Type B pancreatic cell (in vitro differentiated cells): Measurements from ENCODE around the gene ADGRL3. TPM values are rescaled to one million over a fixed set of nuclear protein-coding genes. Genes with fewer than 3 reads are reported as not detected.
"Not testable (repeated sequence)": the region's sequence is repeated elsewhere in the genome, so short reads cannot be mapped to it uniquely, and the experiment has no call there.

Source experiments
- DNase-seq: peaks from one replicate; pipeline ENCODE4 v3.0.0; 2021; ENCODE audit warnings: mixed read lengths; ENCODE audit not compliant: unreplicated experiment; ENCODE audit errors: extremely low spot score
- H3K27ac Mint-ChIP-seq: 2 replicates; pipeline ENCODE4 v1.8.0; 2021; ENCODE audit warnings: mild to moderate bottlenecking, mixed read lengths
- H3K27me3 Mint-ChIP-seq: 2 replicates; pipeline ENCODE4 v1.8.0; 2021; ENCODE audit warnings: mixed read lengths
- H3K36me3 Mint-ChIP-seq: 2 replicates; pipeline ENCODE4 v1.8.0; 2021; ENCODE audit warnings: mixed read lengths
- H3K4me1 Mint-ChIP-seq: one replicate; pipeline ENCODE4 v1.8.0; 2021; ENCODE audit warnings: mixed read lengths; ENCODE audit not compliant: unreplicated experiment
- H3K4me3 Mint-ChIP-seq: 2 replicates; pipeline ENCODE4 v1.8.0; 2021; ENCODE audit warnings: mild to moderate bottlenecking, mixed read lengths
- H3K9me3 Mint-ChIP-seq: 2 replicates; pipeline ENCODE4 v1.8.0; 2021; ENCODE audit warnings: mixed read lengths
- CTCF ChIP-seq: fragments of 200-600 bp; sonication (generic); conservative IDR thresholded peaks from 2 replicates; pipeline ENCODE4 v1.5.0; 2021; ENCODE audit warnings: antibody characterized with exemption, mild to moderate bottlenecking
- total RNA-seq: library from RNA; stranded (reverse); gene quantifications from 2 replicates; pipeline ENCODE4 v1.2.1, GENCODE V29; 2021; ENCODE audit warnings: low replicate concordance

ADGRL3 gene
- total RNA-seq, 1 donor from 2014 or later, result 53.5 TPM

GRCh38 chr4:61753739-61754138, 553.6 kb downstream of the ADGRL3 start:
- H3K9me3 Mint-ChIP-seq, result no peaks in the 10 kb centered on the region
- H3K27me3 Mint-ChIP-seq, result no peaks in the 10 kb centered on the region
- H3K36me3 Mint-ChIP-seq, result peaks cover 12% of the 10 kb centered on the region
- TF ChIP-seq CTCF, result no peak
- no peaks in the 10 kb centered on the region for H3K4me1 Mint-ChIP-seq
- H3K27ac Mint-ChIP-seq, result no peak overlapping the region
- H3K4me3 Mint-ChIP-seq, result no peak overlapping the region
- no peak for DNase-seq

GRCh38 chr4:61756937-61757336, 556.8 kb downstream of the ADGRL3 start:
- DNase-seq, H3K27me3 Mint-ChIP-seq, H3K4me1 Mint-ChIP-seq, H3K27ac Mint-ChIP-seq, H3K4me3 Mint-ChIP-seq, H3K9me3 Mint-ChIP-seq: not testable (repeated sequence)
- H3K36me3 Mint-ChIP-seq, result peaks cover 12% of the 10 kb centered on the region

- H3K9me3 Mint-ChIP-seq, H3K27me3 Mint-ChIP-seq, H3K4me3 Mint-ChIP-seq, DNase-seq, H3K4me1 Mint-ChIP-seq, H3K27ac Mint-ChIP-seq: not testable (repeated sequence)
- peaks cover 12% of the 10 kb centered on the region for H3K36me3 Mint-ChIP-seq
These were observed 557.9 kb downstream of the ADGRL3 start for GRCh38 chr4:61757983-61758382.

GRCh38 chr4:61758596-61758995, 558.5 kb downstream of the ADGRL3 start:
- not testable (repeated sequence) for H3K4me1 Mint-ChIP-seq, H3K27me3 Mint-ChIP-seq, H3K9me3 Mint-ChIP-seq, H3K4me3 Mint-ChIP-seq, H3K27ac Mint-ChIP-seq, DNase-seq
- peaks cover 12% of the 10 kb centered on the region for H3K36me3 Mint-ChIP-seq

- not testable (repeated sequence) for H3K9me3 Mint-ChIP-seq
These were observed 559.1 kb downstream of the ADGRL3 start for GRCh38 chr4:61759245-61759644.

GRCh38 chr4:61759885-61760284, 559.8 kb downstream of the ADGRL3 start:
- H3K36me3 Mint-ChIP-seq, result peaks cover 12% of the 10 kb centered on the region
- not testable (repeated sequence) for H3K27ac Mint-ChIP-seq, H3K4me1 Mint-ChIP-seq, H3K4me3 Mint-ChIP-seq, H3K27me3 Mint-ChIP-seq, DNase-seq, H3K9me3 Mint-ChIP-seq

More at GRCh38 chr4:61759245-61759644, 559.1 kb downstream of the ADGRL3 start:
- peaks cover 12% of the 10 kb centered on the region for H3K36me3 Mint-ChIP-seq
- H3K4me3 Mint-ChIP-seq, H3K27me3 Mint-ChIP-seq, H3K4me1 Mint-ChIP-seq, DNase-seq, H3K27ac Mint-ChIP-seq: not testable (repeated sequence)

- Mint-ChIP-seq H3K27ac (no peak overlapping the region), H3K27me3 (no peaks in the 10 kb centered on the region), H3K36me3 (peaks cover 14% of the 10 kb centered on the region), H3K4me1 (no peaks in the 10 kb centered on the region), H3K9me3 (peaks cover 10% of the 10 kb centered on the region), H3K4me3 (no peak overlapping the region)
- DNase-seq, result no peak
- no peak for TF ChIP-seq CTCF
These were observed 560.7 kb downstream of the ADGRL3 start for GRCh38 chr4:61760820-61761219.

- H3K4me1 Mint-ChIP-seq, result no peaks in the 10 kb centered on the region
- H3K36me3 Mint-ChIP-seq, result peaks cover 20% of the 10 kb centered on the region
- H3K27me3 Mint-ChIP-seq, result no peaks in the 10 kb centered on the region
- no peak for TF ChIP-seq CTCF
- peaks cover 18% of the 10 kb centered on the region for H3K9me3 Mint-ChIP-seq
- DNase-seq, result no peak
- H3K4me3 Mint-ChIP-seq, result no peak overlapping the region
- no peak overlapping the region for H3K27ac Mint-ChIP-seq
These were observed 562.8 kb downstream of the ADGRL3 start for GRCh38 chr4:61762722-61763627.
